RPMI7951 (cell line): ENCODE data around the gene UPP2. TPM values are rescaled to one million over a fixed set of nuclear protein-coding genes. Genes with fewer than 3 reads are reported as not detected.

Experiments
- DNase-seq: peaks from one replicate; pipeline ENCODE4 v3.0.0-alpha.2; 2012; ENCODE audit warnings: low read depth
- total RNA-seq: library from RNA; depleted of rRNA; stranded (reverse); fragments of >200 nt; shearing (Covaris generic); gene quantifications from 2 replicates; pipeline ENCODE4 v1.2.3, GENCODE V29; 2014

UPP2 gene
- total RNA-seq, 1 experiment from 2014 or later = not detected

- DNase-seq = no peak
Measured at GRCh38 chr2:158140201-158140600, 38.5 kb downstream of the UPP2 start.

- DNase-seq = no peak
Measured at GRCh38 chr2:158142165-158142564, 40.5 kb downstream of the UPP2 start.

- peak; percentile 11 for DNase-seq
Measured at GRCh38 chr2:158142568-158143332, 41.1 kb downstream of the UPP2 start.

- no peak for DNase-seq
Measured at GRCh38 chr2:158143703-158144360, 42.2 kb downstream of the UPP2 start.

- DNase-seq = no peak
Measured at GRCh38 chr2:158144914-158145625, 43.4 kb downstream of the UPP2 start.

GRCh38 chr2:158153270-158154015 lies 51.8 kb downstream of the UPP2 start:
- no peak for DNase-seq

GRCh38 chr2:158154596-158154995 lies 52.9 kb downstream of the UPP2 start:
- DNase-seq = no peak

GRCh38 chr2:158172719-158173118 lies 71.0 kb downstream of the UPP2 start:
- no peak for DNase-seq

- no peak for DNase-seq
Measured at GRCh38 chr2:158174495-158174894, 72.8 kb downstream of the UPP2 start.

GRCh38 chr2:158174956-158175355 lies 73.3 kb downstream of the UPP2 start:
- no peak for DNase-seq

GRCh38 chr2:158178646-158179045 lies 77.0 kb downstream of the UPP2 start:
- DNase-seq = peak; percentile 16

- DNase-seq = peak; percentile 5
Measured at GRCh38 chr2:158179660-158180059, 78.0 kb downstream of the UPP2 start.

- DNase-seq = no peak
Measured at GRCh38 chr2:158181171-158181570, 79.5 kb downstream of the UPP2 start.

GRCh38 chr2:158182676-158183295 lies 81.1 kb downstream of the UPP2 start:
- DNase-seq = no peak

- DNase-seq = no peak
Measured at GRCh38 chr2:158184001-158184400, 82.3 kb downstream of the UPP2 start.

- DNase-seq = no peak
Measured at GRCh38 chr2:158184556-158185343, 83.1 kb downstream of the UPP2 start.
